GM12875 (cell line): Measurements from ENCODE around the gene ARSJ.

Experiments used
- H3K4me3 ChIP-seq: one replicate; pipeline ENCODE4 v1.5.1; 2011; ENCODE audit warnings: low read depth, low read length, control low read depth
- TF ChIP-seq, protein P1 (sequence below): IDR thresholded peaks from 2 replicates; pipeline ENCODE4 v1.5.1; 2011; ENCODE audit warnings: low read depth, mild to moderate bottlenecking, control low read depth, inconsistent platforms, low read length, moderate library complexity, borderline replicate concordance; ENCODE audit not compliant: insufficient read depth

Gene ARSJ

GRCh38 chr4:113982181-113982580 is 2.7 kb upstream of the ARSJ start:
- no peak overlapping the region for H3K4me3 ChIP-seq
- TF ChIP-seq, protein P1, sequence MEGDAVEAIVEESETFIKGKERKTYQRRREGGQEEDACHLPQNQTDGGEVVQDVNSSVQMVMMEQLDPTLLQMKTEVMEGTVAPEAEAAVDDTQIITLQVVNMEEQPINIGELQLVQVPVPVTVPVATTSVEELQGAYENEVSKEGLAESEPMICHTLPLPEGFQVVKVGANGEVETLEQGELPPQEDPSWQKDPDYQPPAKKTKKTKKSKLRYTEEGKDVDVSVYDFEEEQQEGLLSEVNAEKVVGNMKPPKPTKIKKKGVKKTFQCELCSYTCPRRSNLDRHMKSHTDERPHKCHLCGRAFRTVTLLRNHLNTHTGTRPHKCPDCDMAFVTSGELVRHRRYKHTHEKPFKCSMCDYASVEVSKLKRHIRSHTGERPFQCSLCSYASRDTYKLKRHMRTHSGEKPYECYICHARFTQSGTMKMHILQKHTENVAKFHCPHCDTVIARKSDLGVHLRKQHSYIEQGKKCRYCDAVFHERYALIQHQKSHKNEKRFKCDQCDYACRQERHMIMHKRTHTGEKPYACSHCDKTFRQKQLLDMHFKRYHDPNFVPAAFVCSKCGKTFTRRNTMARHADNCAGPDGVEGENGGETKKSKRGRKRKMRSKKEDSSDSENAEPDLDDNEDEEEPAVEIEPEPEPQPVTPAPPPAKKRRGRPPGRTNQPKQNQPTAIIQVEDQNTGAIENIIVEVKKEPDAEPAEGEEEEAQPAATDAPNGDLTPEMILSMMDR = no peak

DNA sequence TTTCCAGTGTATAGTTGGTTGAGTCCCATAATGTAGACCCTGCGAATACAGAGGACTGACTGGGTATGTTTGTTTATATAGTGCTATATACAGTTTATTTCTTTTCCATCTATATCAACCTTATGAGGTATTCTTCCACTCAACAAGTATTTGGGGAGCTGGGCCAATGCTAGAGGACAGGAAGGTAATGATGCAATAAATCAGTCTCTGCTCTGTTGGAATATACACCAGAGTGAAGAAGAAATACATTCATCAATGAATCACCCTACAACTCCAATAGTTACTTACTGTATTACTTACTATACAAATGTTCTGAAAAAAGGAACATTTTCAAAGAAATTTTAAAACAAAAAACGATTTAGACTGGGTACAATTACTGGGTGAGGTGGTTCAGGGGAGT is 2.1 kb upstream of the ARSJ start:
- no peak overlapping the region for H3K4me3 ChIP-seq
- TF ChIP-seq, protein P1 = no peak

DNA sequence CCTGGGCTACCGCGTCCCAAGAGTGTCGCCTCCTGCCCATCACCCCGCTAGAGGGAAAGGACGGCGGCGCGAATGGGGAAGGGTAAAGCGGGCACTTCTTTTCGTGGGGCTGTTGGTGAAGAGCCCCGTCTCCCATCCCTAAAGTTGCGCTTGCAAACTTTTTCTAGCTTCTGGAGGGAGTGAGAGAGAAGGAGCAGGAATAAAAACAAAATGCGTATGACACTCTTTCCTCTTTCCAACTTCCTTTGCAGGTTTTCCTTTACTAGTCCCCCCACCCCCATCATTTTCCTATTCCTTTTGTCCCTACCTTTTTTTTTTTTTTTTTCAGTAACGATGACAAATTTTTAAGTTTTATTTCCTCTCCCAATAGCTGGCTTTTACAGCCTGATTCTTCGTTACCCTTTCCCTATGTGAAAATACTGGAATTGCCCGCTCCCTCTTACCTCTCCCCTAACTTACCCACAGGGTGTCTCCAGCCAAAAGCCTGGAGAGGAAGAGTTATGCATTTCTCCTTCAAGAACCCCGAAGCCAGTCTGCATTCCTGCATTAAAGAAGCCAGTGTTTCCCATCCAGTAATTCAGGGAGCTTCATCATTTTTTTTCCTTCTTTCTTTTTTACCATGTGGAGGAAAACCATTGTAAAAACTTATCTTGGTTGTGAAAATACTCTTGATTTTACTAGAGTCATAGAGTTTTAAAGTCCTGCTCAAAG is 613 bp upstream of the ARSJ start:
- H3K4me3 ChIP-seq = no peak overlapping the region

DNA sequence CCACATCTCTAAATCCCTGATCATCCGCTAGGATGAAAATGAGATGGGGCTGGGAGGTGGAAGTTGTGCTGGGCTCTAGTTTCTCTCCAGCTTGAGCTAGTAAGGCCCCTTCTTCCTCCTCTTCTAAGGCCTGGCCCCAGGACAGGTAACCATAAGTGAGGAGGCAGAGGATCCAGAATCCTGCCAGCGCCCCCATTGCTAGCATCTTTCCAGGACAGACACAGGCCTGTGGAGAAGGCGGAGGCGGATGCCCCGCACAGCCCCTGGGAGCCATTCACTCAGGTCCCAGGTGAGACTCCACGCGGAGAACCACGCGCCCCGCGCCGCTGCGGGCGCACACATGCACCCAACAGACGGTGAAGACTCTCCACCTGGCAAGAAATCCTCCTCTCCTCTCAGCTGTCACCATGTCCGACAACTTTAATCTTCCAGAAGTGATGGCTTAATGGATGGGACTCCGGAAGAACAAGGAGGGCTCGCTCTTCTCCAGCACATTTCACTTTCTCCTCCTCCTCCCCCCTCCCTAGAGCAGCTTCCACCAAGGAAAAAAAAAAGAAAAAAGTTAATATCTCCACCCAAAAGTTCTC is 793 bp downstream of the ARSJ start:
- no peak overlapping the region for H3K4me3 ChIP-seq
- TF ChIP-seq, protein P1 = no peak

More for the DNA sequence above, 613 bp upstream of the ARSJ start:
- TF ChIP-seq, protein P1 = no peak

DNA sequence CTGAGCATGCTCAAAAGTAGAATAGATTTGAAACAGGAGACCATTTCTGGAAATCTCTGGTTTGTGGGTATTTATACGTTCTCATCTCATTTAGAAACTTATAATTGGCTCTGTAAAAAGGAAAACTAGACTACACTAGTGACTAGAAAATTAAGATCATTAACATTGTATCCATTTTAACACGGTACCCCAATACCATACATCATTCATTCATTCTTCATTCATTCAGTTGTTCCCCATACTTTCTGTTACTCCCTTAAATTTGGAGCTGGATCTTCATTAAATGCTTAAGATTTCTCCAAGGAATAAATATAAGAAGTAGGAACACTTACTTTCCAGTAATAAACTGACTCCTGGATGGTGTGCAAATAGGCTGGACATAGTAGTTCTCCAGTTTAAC is 1.3 kb downstream of the ARSJ start:
- TF ChIP-seq, protein P1 = no peak
- no peak overlapping the region for H3K4me3 ChIP-seq

GRCh38 chr4:113977526-113977855 is 2.0 kb downstream of the ARSJ start:
- TF ChIP-seq, protein P1 = no peak
- no peak overlapping the region for H3K4me3 ChIP-seq
